Breast epithelium (tissue), 4 donors: Measurements from ENCODE around the gene NR2F1-AS1. TPM values are rescaled to one million over a fixed set of nuclear protein-coding genes. Genes with fewer than 3 reads are reported as not detected.
"Not testable (repeated sequence)": the region's sequence is repeated elsewhere in the genome, so short reads cannot be mapped to it uniquely, and the experiment has no call there.

Experiments
- DNase-seq, 2 donors: peaks; one replicate each; pipeline ENCODE4 v3.0.0-alpha.2; 2019; ENCODE audit warnings: low spot score in 2 of 2
- H3K27ac ChIP-seq, 2 donors: fragments of 200-600 bp; sonication (generic) in 1 of 2; one replicate each; pipeline ENCODE4 v1.5.1; 2016 to 2019; ENCODE audit warnings: mild to moderate bottlenecking in 1 of 2
- H3K27me3 ChIP-seq, 2 donors: fragments of 200-600 bp; sonication (generic) in 1 of 2; one replicate each; pipeline versions ENCODE4 v1.5.1 to v1.6.0; 2017 to 2019; ENCODE audit warnings: control low read depth in 1 of 2, mild to moderate bottlenecking in 1 of 2
- H3K36me3 ChIP-seq: fragments of 200-600 bp; one replicate; pipeline ENCODE4 v1.5.1; 2019
- H3K4me1 ChIP-seq, 2 donors: fragments of 200-600 bp; sonication (generic); one replicate each; pipeline ENCODE4 v1.5.1; 2016 to 2019; ENCODE audit warnings: control low read depth in 1 of 2
- H3K4me3 ChIP-seq, 3 donors: fragments of 200-600 bp; sonication (generic); 1 replicate in 2 of 3; 2 replicates in 1 of 3; pipeline ENCODE4 v1.5.1; 2016 to 2019; ENCODE audit warnings: mild to moderate bottlenecking in 3 of 3, moderate library complexity in 2 of 3
- H3K9me3 ChIP-seq, 2 donors: fragments of 200-600 bp; sonication (generic) in 1 of 2; one replicate each; pipeline ENCODE4 v1.5.1; 2016 to 2019; ENCODE audit warnings: control low read depth in 1 of 2
- CTCF ChIP-seq, 3 donors: fragments of 450-650 bp; IDR thresholded peaks; one replicate each; pipeline ENCODE4 v1.5.1; 2016 to 2017; ENCODE audit warnings: antibody characterized with exemption in 3 of 3, mild to moderate bottlenecking in 3 of 3, moderate library complexity in 3 of 3
- POLR2A ChIP-seq: fragments of 450-650 bp; IDR thresholded peaks from one replicate; pipeline ENCODE4 v1.6.1; 2016; ENCODE audit warnings: antibody characterized with exemption, mild to moderate bottlenecking, moderate library complexity
- POLR2AphosphoS5 ChIP-seq, 3 donors: sonication (generic); formaldehyde crosslinking; IDR thresholded peaks; one replicate each; pipeline ENCODE4 v1.6.1; 2017; ENCODE audit warnings: antibody characterized with exemption in 3 of 3
- intact Hi-C: fragments of 100-400 bp; cut with DNase I; formaldehyde crosslinking; loops from one replicate; pipeline ENCODE4 v1.15.1; 2023; ENCODE audit warnings: low total_unique reads
- total RNA-seq, 3 donors: library from RNA; depleted of rRNA; stranded (reverse); fragments of >200 nt; gene quantifications; one replicate each; pipeline ENCODE4 v1.1.0, GENCODE V29; 2016

The NR2F1-AS1 gene
- total RNA-seq, 3 donors from 2014 or later: 7.0 to 17.4 (median 15.2) TPM

GRCh38 chr5:93569300-93570160 is 11.5 kb downstream of the NR2F1-AS1 start:
- intact Hi-C loops: no loop called here
- H3K4me1 ChIP-seq: no peaks in the 10 kb centered on the region
- no peak for TF ChIP-seq POLR2AphosphoS5 (IDR thresholded peaks at IDR 0.05)
- TF ChIP-seq CTCF (IDR thresholded peaks at IDR 0.05): no peak
- TF ChIP-seq POLR2A: no peak
- no peak overlapping the region for H3K27ac ChIP-seq
- peaks cover 0 to 8% of the 10 kb centered on the region in 2 donors for H3K9me3 ChIP-seq
- peaks cover 0 to 49% of the 10 kb centered on the region in 2 donors for H3K27me3 ChIP-seq
- no peaks in the 10 kb centered on the region for H3K36me3 ChIP-seq
- H3K4me3 ChIP-seq: no peak overlapping the region
- DNase-seq: no peak

GRCh38 chr5:93567424-93567823 is 13.6 kb downstream of the NR2F1-AS1 start:
- H3K36me3 ChIP-seq: no peaks in the 10 kb centered on the region
- no peak for DNase-seq
- H3K9me3 ChIP-seq: peaks cover 0 to 8% of the 10 kb centered on the region in 2 donors
- TF ChIP-seq POLR2A: no peak
- no peak for TF ChIP-seq CTCF (IDR thresholded peaks at IDR 0.05)
- TF ChIP-seq POLR2AphosphoS5 (IDR thresholded peaks at IDR 0.05): no peak
- H3K4me3 ChIP-seq: no peak overlapping the region
- no peaks in the 10 kb centered on the region for H3K4me1 ChIP-seq
- H3K27ac ChIP-seq: no peak overlapping the region
- peaks cover 0 to 30% of the 10 kb centered on the region in 2 donors for H3K27me3 ChIP-seq
- intact Hi-C loops: no loop called here

GRCh38 chr5:93566091-93566490 is 14.9 kb downstream of the NR2F1-AS1 start:
- Histone ChIP-seq H3K27me3 (peaks cover 0 to 16% of the 10 kb centered on the region in 2 donors), H3K36me3 (no peaks in the 10 kb centered on the region), H3K9me3 (peaks cover 0 to 8% of the 10 kb centered on the region in 2 donors), H3K27ac (no peak overlapping the region), H3K4me1 (no peaks in the 10 kb centered on the region), H3K4me3 (no peak overlapping the region)
- DNase-seq: no peak
- TF ChIP-seq POLR2A (no peak), CTCF (IDR thresholded peaks at IDR 0.05) (no peak), POLR2AphosphoS5 (IDR thresholded peaks at IDR 0.05) (no peak)
- intact Hi-C loops: no loop called here

- H3K36me3 ChIP-seq: no peaks in the 10 kb centered on the region
- H3K4me3 ChIP-seq: no peak overlapping the region
- no peaks in the 10 kb centered on the region for H3K4me1 ChIP-seq
- TF ChIP-seq CTCF (IDR thresholded peaks at IDR 0.05) (no peak), POLR2AphosphoS5 (IDR thresholded peaks at IDR 0.05) (no peak), POLR2A (no peak)
- intact Hi-C loops: no loop called here
- no peak for DNase-seq
- no peaks in the 10 kb centered on the region for H3K9me3 ChIP-seq
- no peaks in the 10 kb centered on the region for H3K27me3 ChIP-seq
- no peak overlapping the region for H3K27ac ChIP-seq
Observed at GRCh38 chr5:93557021-93557604, 23.9 kb downstream of the NR2F1-AS1 start.

GRCh38 chr5:93549594-93549993 is 31.4 kb downstream of the NR2F1-AS1 start:
- H3K27me3 ChIP-seq, H3K4me1 ChIP-seq, DNase-seq, H3K36me3 ChIP-seq, H3K27ac ChIP-seq, H3K4me3 ChIP-seq, H3K9me3 ChIP-seq, intact Hi-C loops: not testable (repeated sequence)
